ENCODE results near the gene OPRL1. TPM values are rescaled to one million over a fixed set of nuclear protein-coding genes. Genes with fewer than 3 reads are reported as not detected.
"Not testable (repeated sequence)": the region's sequence is repeated elsewhere in the genome, so short reads cannot be mapped to it uniquely, and the experiment has no call there.

OPRL1 gene
- polyA plus RNA-seq, 3 donors = 7.0 to 9.0 (median 8.8) TPM

GRCh38 chr20:64084685-64085152 is 4.8 kb downstream of the OPRL1 start:
- Mint-ChIP-seq H3K4me1 (peaks cover 38% of the 10 kb centered on the region), H3K27me3 (ENCODE audit: low read depth in 3 of 3) (peaks cover 23 to 31% (median 24%) of the 10 kb centered on the region in 3 donors), H3K36me3 (peaks cover 6 to 8% of the 10 kb centered on the region in 2 donors), H3K27ac (no peak overlapping the region), H3K4me3 (peak overlapping the region; percentile 82 to 93), H3K9me3 (peaks cover 6 to 12% (median 11%) of the 10 kb centered on the region in 7 donors)
- intact Hi-C loops (cut with micrococcal nuclease) = loop anchor here (5.0 kb wide), 2 partner anchors 38 to 168 kb away; no protein-coding TSS in a partner anchor
- Histone ChIP-seq H3K4me3 (replicated peaks in 1 of 3; ENCODE audit: low read depth in 2 of 3, low read length in 3 of 3) (peak overlapping the region in 1 of 3 experiments; percentile 94), H3K27me3 (ENCODE audit: control insufficient read depth in 2 of 2, insufficient read depth in 2 of 2, low read length in 2 of 2) (peaks cover 9 to 20% of the 10 kb centered on the region in 2 donors), H4K20me1 (ENCODE audit: insufficient read depth, low read length) (peaks cover 83% of the 10 kb centered on the region), H3K4me1 (ENCODE audit: control insufficient read depth in 1 of 2, insufficient read depth in 2 of 2, low read length in 2 of 2) (peaks cover 38 to 45% of the 10 kb centered on the region in 2 donors), H3K79me2 (ENCODE audit: insufficient read depth, low read length) (peaks cover 27% of the 10 kb centered on the region), H3K27ac (ENCODE audit: low read depth in 1 of 2, low read length in 2 of 2) (no peak overlapping the region), H3K4me2 (replicated peaks; ENCODE audit: extremely low read depth, low read length, poor library complexity, severe bottlenecking) (peak overlapping the region; percentile 97), H3K9ac (ENCODE audit: insufficient read depth, low read length, poor library complexity, severe bottlenecking) (peak overlapping the region; percentile 43), H3K9me3 (replicated peaks in 1 of 2; ENCODE audit: control insufficient read depth in 1 of 2, insufficient read depth in 1 of 2, low read length in 2 of 2) (peaks cover 8 to 14% of the 10 kb centered on the region in 2 donors), H2AFZ (ENCODE audit: insufficient read depth, low read depth, low read length, poor library complexity, severe bottlenecking) (no peak overlapping the region), H3K36me3 (replicated peaks in 1 of 2; ENCODE audit: control insufficient read depth in 1 of 2, insufficient read depth in 2 of 2, low read length in 2 of 2) (no peaks in the 10 kb centered on the region)
- no peak for DNase-seq
- WGBS (ENCODE audit: insufficient coverage) = 18% methylated on average over 19 of the region's 23 CpGs
- TF ChIP-seq CTCF (IDR thresholded peaks at IDR 0.05) = no peak

- Histone ChIP-seq H3K4me3 (replicated peaks in 1 of 3; ENCODE audit: low read depth in 2 of 3, low read length in 3 of 3) (no peak overlapping the region), H3K79me2 (ENCODE audit: insufficient read depth, low read length) (peaks cover 8% of the 10 kb centered on the region), H3K4me2 (replicated peaks; ENCODE audit: extremely low read depth, low read length, poor library complexity, severe bottlenecking) (no peak overlapping the region), H4K20me1 (ENCODE audit: insufficient read depth, low read length) (peaks cover 80% of the 10 kb centered on the region), H3K36me3 (replicated peaks in 1 of 2; ENCODE audit: control insufficient read depth in 1 of 2, insufficient read depth in 2 of 2, low read length in 2 of 2) (no peaks in the 10 kb centered on the region), H3K9ac (ENCODE audit: insufficient read depth, low read length, poor library complexity, severe bottlenecking) (no peak overlapping the region), H3K9me3 (replicated peaks in 1 of 2; ENCODE audit: control insufficient read depth in 1 of 2, insufficient read depth in 1 of 2, low read length in 2 of 2) (peaks cover 8 to 14% of the 10 kb centered on the region in 2 donors), H3K27ac (ENCODE audit: low read depth in 1 of 2, low read length in 2 of 2) (no peak overlapping the region), H2AFZ (ENCODE audit: insufficient read depth, low read depth, low read length, poor library complexity, severe bottlenecking) (no peak overlapping the region), H3K4me1 (ENCODE audit: control insufficient read depth in 1 of 2, insufficient read depth in 2 of 2, low read length in 2 of 2) (peaks cover 25 to 31% of the 10 kb centered on the region in 2 donors), H3K27me3 (ENCODE audit: control insufficient read depth in 2 of 2, insufficient read depth in 2 of 2, low read length in 2 of 2) (peaks cover 9 to 20% of the 10 kb centered on the region in 2 donors)
- 100% methylated on average over 3 of the region's 11 CpGs for WGBS (ENCODE audit: insufficient coverage)
- Mint-ChIP-seq H3K4me3 (no peak overlapping the region), H3K36me3 (peaks cover 6 to 8% of the 10 kb centered on the region in 2 donors), H3K4me1 (peaks cover 21% of the 10 kb centered on the region), H3K27me3 (ENCODE audit: low read depth in 3 of 3) (peaks cover 20 to 30% (median 22%) of the 10 kb centered on the region in 3 donors), H3K9me3 (peaks cover 6 to 12% (median 11%) of the 10 kb centered on the region in 7 donors), H3K27ac (no peak overlapping the region)
- no peak for TF ChIP-seq CTCF (IDR thresholded peaks at IDR 0.05)
- intact Hi-C loops (cut with micrococcal nuclease) = no loop called here
- no peak for DNase-seq
Observed at GRCh38 chr20:64086801-64087200, 6.9 kb downstream of the OPRL1 start.

GRCh38 chr20:64087226-64087825 is 7.4 kb downstream of the OPRL1 start:
- H3K27ac ChIP-seq (ENCODE audit: low read depth in 1 of 2, low read length in 2 of 2); H3K4me3 Mint-ChIP-seq; H3K4me2 ChIP-seq (replicated peaks; ENCODE audit: extremely low read depth, low read length, poor library complexity, severe bottlenecking); DNase-seq; H2AFZ ChIP-seq (ENCODE audit: insufficient read depth, low read depth, low read length, poor library complexity, severe bottlenecking); H3K79me2 ChIP-seq (ENCODE audit: insufficient read depth, low read length); intact Hi-C loops (cut with micrococcal nuclease); H3K9ac ChIP-seq (ENCODE audit: insufficient read depth, low read length, poor library complexity, severe bottlenecking); H3K4me3 ChIP-seq (replicated peaks in 1 of 3; ENCODE audit: low read depth in 2 of 3, low read length in 3 of 3); H3K27ac Mint-ChIP-seq; H3K36me3 ChIP-seq (replicated peaks in 1 of 2; ENCODE audit: control insufficient read depth in 1 of 2, insufficient read depth in 2 of 2, low read length in 2 of 2); H3K36me3 Mint-ChIP-seq: not testable (repeated sequence)
- H3K27me3 Mint-ChIP-seq (ENCODE audit: low read depth in 3 of 3) = peaks cover 20 to 29% (median 21%) of the 10 kb centered on the region in 3 donors
- peaks cover 19% of the 10 kb centered on the region for H3K4me1 Mint-ChIP-seq
- WGBS (ENCODE audit: insufficient coverage) = no CpG with 5 or more reads among the region's 36 CpGs
- H3K9me3 Mint-ChIP-seq = peaks cover 6 to 12% (median 11%) of the 10 kb centered on the region in 7 donors
- Histone ChIP-seq H3K9me3 (replicated peaks in 1 of 2; ENCODE audit: control insufficient read depth in 1 of 2, insufficient read depth in 1 of 2, low read length in 2 of 2) (peaks cover 8 to 14% of the 10 kb centered on the region in 2 donors), H3K4me1 (ENCODE audit: control insufficient read depth in 1 of 2, insufficient read depth in 2 of 2, low read length in 2 of 2) (peaks cover 20 to 26% of the 10 kb centered on the region in 2 donors), H4K20me1 (ENCODE audit: insufficient read depth, low read length) (peaks cover 80% of the 10 kb centered on the region), H3K27me3 (ENCODE audit: control insufficient read depth in 2 of 2, insufficient read depth in 2 of 2, low read length in 2 of 2) (peaks cover 9 to 20% of the 10 kb centered on the region in 2 donors)

Measured in CD14-positive monocyte (primary cell).